IMR-90 (cell line): ENCODE results near the gene MGST2. TPM values are rescaled to one million over a fixed set of nuclear protein-coding genes. Genes with fewer than 3 reads are reported as not detected.

ENCODE experiments used
- ATAC-seq: fragments of 200-7000 bp; cut with Tn5 transposase; 2 replicates; pipeline ENCODE4 v1.9.1; 2020; ENCODE audit warnings: low read depth, mild to moderate bottlenecking, moderate library complexity
- BruUV-seq: library from RNA; stranded (reverse); fragments of 400-500 nt; replicated peaks from 2 replicates; lab custom pipeline; 2021; lab: Mats Ljungman, UMichigan
- CTCF ChIA-PET: fragments of 300-600 bp; formaldehyde crosslinking; extraction: SDS; loops from one replicate; lab custom pipeline; 2021; ENCODE audit warnings: antibody characterized with exemption; lab: Yijun Ruan, JAX
- POLR2A ChIA-PET: fragments of 300-600 bp; sonication (Branson Sonifier 250); formaldehyde crosslinking; loops from one replicate; lab custom pipeline; 2022; ENCODE audit warnings: antibody characterized with exemption; ENCODE audit not compliant: unreplicated experiment; lab: Charles Lee
- DNase-seq: peaks from one replicate; pipeline ENCODE4 v3.0.0; 2013
- H2AFZ ChIP-seq: replicated peaks from 2 replicates; pipeline ENCODE3; 2013; ENCODE audit warnings: low read length, mild to moderate bottlenecking; ENCODE audit not compliant: poor library complexity
- H2AK5ac ChIP-seq: 2 replicates; pipeline ENCODE4 v1.6.1; 2013; ENCODE audit warnings: low read depth, low read length, inconsistent platforms
- H2AK9ac ChIP-seq: replicated peaks from 2 replicates; pipeline ENCODE3; 2013; ENCODE audit warnings: mild to moderate bottlenecking, low read depth, low read length, moderate library complexity; ENCODE audit not compliant: poor library complexity
- H2BK120ac ChIP-seq: 2 replicates; pipeline ENCODE4 v1.6.1; 2013; ENCODE audit warnings: low read depth, low read length, inconsistent platforms
- H2BK15ac ChIP-seq: 3 replicates; pipeline ENCODE4 v1.6.1; 2013; ENCODE audit warnings: low read depth, low read length, inconsistent platforms
- H2BK20ac ChIP-seq: 2 replicates; pipeline ENCODE4 v1.6.1; 2013; ENCODE audit warnings: low read depth, mild to moderate bottlenecking, inconsistent platforms, low read length, moderate library complexity
- H2BK5ac ChIP-seq: 2 replicates; pipeline ENCODE4 v1.6.1; 2013; ENCODE audit warnings: mild to moderate bottlenecking, low read depth, low read length, inconsistent platforms; ENCODE audit not compliant: poor library complexity, severe bottlenecking
- H3K14ac ChIP-seq: replicated peaks from 2 replicates; pipeline ENCODE4 v1.6.1; 2013; ENCODE audit warnings: low read depth, low read length, inconsistent platforms
- H3K18ac ChIP-seq: 2 replicates; pipeline ENCODE4 v1.6.1; 2013; ENCODE audit warnings: low read depth, low read length, control low read depth
- H3K23ac ChIP-seq: 2 replicates; pipeline ENCODE4 v1.6.1; 2013; ENCODE audit warnings: low read depth, low read length, inconsistent platforms
- H3K27ac ChIP-seq: 2 replicates; pipeline ENCODE4 v1.5.1; 2013; ENCODE audit warnings: mild to moderate bottlenecking, control low read depth, low read length; ENCODE audit not compliant: insufficient read depth
- H3K27me3 ChIP-seq: 2 replicates; pipeline ENCODE4 v1.6.1; 2013; ENCODE audit warnings: low read length; ENCODE audit not compliant: control insufficient read depth, insufficient read depth
- H3K36me3 ChIP-seq: 2 replicates; pipeline ENCODE4 v1.6.1; 2013; ENCODE audit warnings: low read length, mixed read lengths; ENCODE audit not compliant: control insufficient read depth, insufficient read depth
- H3K4ac ChIP-seq: 2 replicates; pipeline ENCODE4 v1.6.1; 2013; ENCODE audit warnings: low read depth, low read length, inconsistent platforms
- H3K4me1 ChIP-seq: 2 replicates; pipeline ENCODE4 v1.6.1; 2013; ENCODE audit warnings: low read length, mixed read lengths; ENCODE audit not compliant: control insufficient read depth, insufficient read depth
- H3K4me2 ChIP-seq: 2 replicates; pipeline ENCODE4 v1.6.1; 2013; ENCODE audit warnings: low read depth, mild to moderate bottlenecking, control low read depth, low read length, moderate library complexity
- H3K4me3 ChIP-seq: 2 replicates; pipeline ENCODE4 v1.5.1; 2013; ENCODE audit warnings: low read depth, mild to moderate bottlenecking, control low read depth, low read length, moderate library complexity; ENCODE audit not compliant: insufficient read depth
- H3K56ac ChIP-seq: 2 replicates; pipeline ENCODE4 v1.6.1; 2013; ENCODE audit warnings: low read length, inconsistent platforms; ENCODE audit not compliant: insufficient read depth; ENCODE audit errors: extremely low read depth
- H3K79me1 ChIP-seq, 2 experiments: 2 replicates each; pipeline ENCODE4 v1.6.1; 2013; ENCODE audit warnings: low read length in 2 of 2, inconsistent platforms in 1 of 2, low read depth in 1 of 2
- H3K9ac ChIP-seq: 2 replicates; pipeline ENCODE4 v1.6.1; 2013; ENCODE audit warnings: low read depth, low read length, control low read depth
- H3K9me1 ChIP-seq: 2 replicates; pipeline ENCODE4 v1.6.1; 2013; ENCODE audit warnings: low read length, inconsistent platforms; ENCODE audit not compliant: insufficient read depth
- H3K9me3 ChIP-seq: 2 replicates; pipeline ENCODE4 v1.6.1; 2013; ENCODE audit warnings: low read length; ENCODE audit not compliant: control insufficient read depth, insufficient read depth
- H4K20me1 ChIP-seq: 2 replicates; pipeline ENCODE4 v1.6.1; 2013; ENCODE audit warnings: low read length, inconsistent platforms; ENCODE audit not compliant: insufficient read depth
- H4K5ac ChIP-seq: 2 replicates; pipeline ENCODE4 v1.6.1; 2013; ENCODE audit warnings: mild to moderate bottlenecking, low read depth, low read length, control low read depth
- H4K8ac ChIP-seq, 2 experiments: 2 replicates each; pipeline ENCODE4 v1.6.1; 2013; ENCODE audit warnings: low read depth in 2 of 2, low read length in 2 of 2, control low read depth in 1 of 2, inconsistent platforms in 1 of 2
- H4K91ac ChIP-seq: 2 replicates; pipeline ENCODE4 v1.6.1; 2013; ENCODE audit warnings: low read depth, low read length, inconsistent platforms; ENCODE audit not compliant: insufficient read depth
- CEBPB ChIP-seq: IDR thresholded peaks from 2 replicates; pipeline ENCODE4 v1.6.1; 2012; ENCODE audit warnings: low read depth, low read length, improper control_type of control experiment
- CHD1 ChIP-seq: IDR thresholded peaks from 2 replicates; pipeline ENCODE4 v1.6.1; 2012; ENCODE audit warnings: low read depth, low read length, improper control_type of control experiment
- FOS ChIP-seq: fragments of 150-350 bp; IDR thresholded peaks from 2 replicates; pipeline ENCODE4 v1.6.1; 2016; ENCODE audit warnings: low read depth, low read length
- MAFK ChIP-seq: IDR thresholded peaks from 2 replicates; pipeline ENCODE4 v1.6.1; 2012; ENCODE audit warnings: low read depth, low read length, improper control_type of control experiment
- MAZ ChIP-seq: IDR thresholded peaks from 2 replicates; pipeline ENCODE4 v1.6.1; 2012; ENCODE audit warnings: low read depth, mild to moderate bottlenecking, low read length, improper control_type of control experiment, moderate library complexity, borderline replicate concordance
- RAD21 ChIP-seq: IDR thresholded peaks from 2 replicates; pipeline ENCODE4 v1.6.1; 2012; ENCODE audit warnings: low read length, improper control_type of control experiment
- RCOR1 ChIP-seq: IDR thresholded peaks from 2 replicates; pipeline ENCODE4 v1.6.1; 2012; ENCODE audit warnings: mild to moderate bottlenecking, low read length, improper control_type of control experiment; ENCODE audit not compliant: insufficient replicate concordance
- RFX5 ChIP-seq: IDR thresholded peaks from 2 replicates; pipeline ENCODE4 v1.8.0; 2012; ENCODE audit warnings: low read depth, mild to moderate bottlenecking, low read length, moderate library complexity
- SMC3 ChIP-seq: fragments of 150-350 bp; IDR thresholded peaks from 2 replicates; pipeline ENCODE4 v1.6.1; 2016; ENCODE audit warnings: low read depth, mild to moderate bottlenecking, antibody characterized with exemption, low read length, moderate library complexity
- WGBS, 2 experiments: methylation state at CpG; one replicate each; pipeline versions ENCODE4 v1.1.5 to v1.1.7; 2013; ENCODE audit warnings: missing lambda C conversion rate in 2 of 2; ENCODE audit not compliant: insufficient read length in 1 of 2; ENCODE audit errors: extremely low coverage in 2 of 2; 5-methylcytosine and 5-hydroxymethylcytosine counted together
- dilution Hi-C: fragments of 300-500 bp; cut with HindIII; formaldehyde crosslinking; loops from one replicate; pipeline ENCODE4 v1.14.3; 2018; ENCODE audit warnings: low sequenced_read_pairs; ENCODE audit not compliant: unreplicated experiment
- in situ Hi-C: fragments of 300-500 bp; cut with MboI; formaldehyde crosslinking; loops from 3 replicates; pipeline ENCODE4 v1.14.3; 2019; ENCODE audit warnings: low sequenced_read_pairs, inconsistent platforms, mixed read lengths
- intact Hi-C: fragments of 100-400 bp; cut with micrococcal nuclease; formaldehyde crosslinking; loops from 2 replicates; pipeline ENCODE4 v1.10.0; 2022
- polyA plus RNA-seq, 3 experiments: library from polyadenylated mRNA; depleted of rRNA; stranded (reverse); fragments of >200 nt; gene quantifications; 2 replicates each; pipeline ENCODE4 v1.2.3, GENCODE V29; 2012; ENCODE audit warnings: low replicate concordance in 1 of 3
- total RNA-seq: library from RNA; depleted of rRNA; stranded (reverse); fragments of >200 nt; gene quantifications from 2 replicates; pipeline ENCODE4 v1.2.3, GENCODE V29; 2012
- TF ChIP-seq, protein P1 (sequence below): fragments of 150-350 bp; IDR thresholded peaks from 2 replicates; pipeline ENCODE4 v1.6.1; 2017; ENCODE audit warnings: mild to moderate bottlenecking, antibody characterized with exemption, low read length, low read depth
- TF ChIP-seq, protein P2 (sequence below): conservative IDR thresholded peaks from 2 replicates; pipeline ENCODE4 v1.5.1; 2012; ENCODE audit warnings: mild to moderate bottlenecking, low read depth, low read length, improper control_type of control experiment

Gene MGST2
- total and polyA plus RNA-seq, 2 of the 4 experiments (the other 2 are of a cell fraction), result 4.8 to 10.5 TPM

DNA sequence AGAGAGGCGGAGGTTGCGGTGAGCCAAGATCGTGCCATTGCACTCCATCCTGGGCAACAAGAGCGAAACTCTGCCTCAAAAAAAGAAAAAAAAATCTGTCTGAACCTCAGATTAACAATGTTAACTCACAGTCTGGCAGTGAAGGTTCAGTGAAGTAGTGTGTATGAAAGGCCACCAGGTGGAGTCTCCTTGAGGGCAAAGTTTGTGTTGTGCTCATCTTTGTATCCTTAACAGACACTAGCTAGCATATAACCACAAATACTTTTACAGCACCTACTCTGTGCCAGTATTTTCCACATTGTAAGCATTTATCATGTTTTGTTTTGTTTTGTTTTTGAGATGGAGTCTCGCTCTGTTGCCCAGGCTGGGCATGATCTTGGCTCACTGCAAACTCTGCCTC, 46.0 kb upstream of the MGST2 start:
- Histone ChIP-seq H2AFZ (no peak overlapping the region), H2AK5ac (no peak overlapping the region), H3K14ac (no peak overlapping the region), H3K23ac (no peak overlapping the region), H3K18ac (no peak overlapping the region), H3K4ac (no peak overlapping the region), H3K4me1 (no peaks in the 10 kb centered on the region), H2BK5ac (no peak overlapping the region), H3K4me3 (no peak overlapping the region), H3K27ac (no peak overlapping the region), H2BK20ac (no peak overlapping the region), H3K9me1 (no peaks in the 10 kb centered on the region), H4K91ac (no peak overlapping the region), H2BK120ac (no peak overlapping the region), H3K9ac (no peak overlapping the region), H3K9me3 (no peaks in the 10 kb centered on the region), H3K79me1 (no peaks in the 10 kb centered on the region), H3K56ac (no peak overlapping the region), H4K5ac (no peak overlapping the region), H2BK15ac (no peak overlapping the region), H4K8ac (no peak overlapping the region), H3K36me3 (no peaks in the 10 kb centered on the region), H4K20me1 (no peaks in the 10 kb centered on the region), H2AK9ac (no peak overlapping the region), H3K4me2 (no peak overlapping the region), H3K27me3 (peaks cover 16% of the 10 kb centered on the region)
- WGBS, 2 experiments, result 100% methylated on average over 2 of the region's 5 CpGs; no CpG with 5 or more reads in 1 of the 2 experiments
- ChIA-PET CTCF (interaction anchor here (0.7 to 2.5 kb wide), 6 partner anchors 10 to 683 kb away, joined by 3 to 12 read pairs (median 4); no protein-coding TSS in a partner anchor), POLR2A (no interaction called here)
- intact Hi-C loops (no loop called here), dilution Hi-C loops (no loop called here), in situ Hi-C loops (no loop called here)
- no peak for TF ChIP-seq CEBPB
- TF ChIP-seq RFX5, result no peak
- TF ChIP-seq MAFK, result no peak
- no peak for TF ChIP-seq RCOR1
- TF ChIP-seq RAD21, result peak; percentile 41
- no peak for TF ChIP-seq CHD1
- TF ChIP-seq MAZ, result no peak
- TF ChIP-seq, protein P1, sequence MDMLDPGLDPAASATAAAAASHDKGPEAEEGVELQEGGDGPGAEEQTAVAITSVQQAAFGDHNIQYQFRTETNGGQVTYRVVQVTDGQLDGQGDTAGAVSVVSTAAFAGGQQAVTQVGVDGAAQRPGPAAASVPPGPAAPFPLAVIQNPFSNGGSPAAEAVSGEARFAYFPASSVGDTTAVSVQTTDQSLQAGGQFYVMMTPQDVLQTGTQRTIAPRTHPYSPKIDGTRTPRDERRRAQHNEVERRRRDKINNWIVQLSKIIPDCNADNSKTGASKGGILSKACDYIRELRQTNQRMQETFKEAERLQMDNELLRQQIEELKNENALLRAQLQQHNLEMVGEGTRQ, result no peak
- TF ChIP-seq SMC3, result peak; percentile 33
- no peak for TF ChIP-seq FOS
- TF ChIP-seq, protein P2, sequence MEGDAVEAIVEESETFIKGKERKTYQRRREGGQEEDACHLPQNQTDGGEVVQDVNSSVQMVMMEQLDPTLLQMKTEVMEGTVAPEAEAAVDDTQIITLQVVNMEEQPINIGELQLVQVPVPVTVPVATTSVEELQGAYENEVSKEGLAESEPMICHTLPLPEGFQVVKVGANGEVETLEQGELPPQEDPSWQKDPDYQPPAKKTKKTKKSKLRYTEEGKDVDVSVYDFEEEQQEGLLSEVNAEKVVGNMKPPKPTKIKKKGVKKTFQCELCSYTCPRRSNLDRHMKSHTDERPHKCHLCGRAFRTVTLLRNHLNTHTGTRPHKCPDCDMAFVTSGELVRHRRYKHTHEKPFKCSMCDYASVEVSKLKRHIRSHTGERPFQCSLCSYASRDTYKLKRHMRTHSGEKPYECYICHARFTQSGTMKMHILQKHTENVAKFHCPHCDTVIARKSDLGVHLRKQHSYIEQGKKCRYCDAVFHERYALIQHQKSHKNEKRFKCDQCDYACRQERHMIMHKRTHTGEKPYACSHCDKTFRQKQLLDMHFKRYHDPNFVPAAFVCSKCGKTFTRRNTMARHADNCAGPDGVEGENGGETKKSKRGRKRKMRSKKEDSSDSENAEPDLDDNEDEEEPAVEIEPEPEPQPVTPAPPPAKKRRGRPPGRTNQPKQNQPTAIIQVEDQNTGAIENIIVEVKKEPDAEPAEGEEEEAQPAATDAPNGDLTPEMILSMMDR, result peak; percentile 38
- DNase-seq, result no peak
- ATAC-seq, result peak; percentile 66
- no TSS peak for BruUV-seq
